ES-I3 (cell line): ENCODE measurements around the gene SLC48A1.

Source experiments
- H3K36me3 ChIP-seq: 2 replicates; pipeline ENCODE4 v1.6.1; 2013; ENCODE audit warnings: mild to moderate bottlenecking, low read length, control low read depth, moderate library complexity; ENCODE audit not compliant: insufficient read depth
- H3K4me1 ChIP-seq: 2 replicates; pipeline ENCODE4 v1.6.1; 2013; ENCODE audit warnings: mild to moderate bottlenecking, control low read depth, low read length; ENCODE audit not compliant: insufficient read depth
- H3K9ac ChIP-seq: 2 replicates; pipeline ENCODE4 v1.6.1; 2013; ENCODE audit warnings: low read depth, mild to moderate bottlenecking, low read length, moderate library complexity
- H3K9me3 ChIP-seq: 2 replicates; pipeline ENCODE4 v1.6.1; 2013; ENCODE audit warnings: mild to moderate bottlenecking, low read length, moderate library complexity; ENCODE audit not compliant: control insufficient read depth, insufficient read depth

The SLC48A1 gene

GRCh38 chr12:47748507-47748828 is 24.6 kb upstream of the SLC48A1 start:
- H3K36me3 ChIP-seq, result 0 out of 2 replicates have a peak, but pooled peaks cover 3% of the 10 kb centered on the region
- peaks cover 16% of the 10 kb centered on the region for H3K4me1 ChIP-seq
- no peaks in the 10 kb centered on the region for H3K9me3 ChIP-seq
- no peak overlapping the region for H3K9ac ChIP-seq

- Histone ChIP-seq H3K9ac (no peak overlapping the region), H3K36me3 (0 out of 2 replicates have a peak, but pooled peaks cover 3% of the 10 kb centered on the region), H3K9me3 (no peaks in the 10 kb centered on the region), H3K4me1 (peaks cover 20% of the 10 kb centered on the region)
Measured at GRCh38 chr12:47748899-47749298, 24.1 kb upstream of the SLC48A1 start.

GRCh38 chr12:47750229-47750798 is 22.7 kb upstream of the SLC48A1 start:
- Histone ChIP-seq H3K9ac (no peak overlapping the region), H3K36me3 (0 out of 2 replicates have a peak, but pooled peaks cover 3% of the 10 kb centered on the region), H3K9me3 (no peaks in the 10 kb centered on the region), H3K4me1 (peaks cover 25% of the 10 kb centered on the region)

- H3K9ac ChIP-seq, result no peak overlapping the region
- 0 out of 2 replicates have a peak, but pooled peaks cover 3% of the 10 kb centered on the region for H3K36me3 ChIP-seq
- H3K9me3 ChIP-seq, result no peaks in the 10 kb centered on the region
- peaks cover 27% of the 10 kb centered on the region for H3K4me1 ChIP-seq
Measured at GRCh38 chr12:47750916-47751470, 22.0 kb upstream of the SLC48A1 start.

- H3K4me1 ChIP-seq, result peaks cover 31% of the 10 kb centered on the region
- H3K9me3 ChIP-seq, result no peaks in the 10 kb centered on the region
- H3K9ac ChIP-seq, result no peak overlapping the region
- H3K36me3 ChIP-seq, result 0 out of 2 replicates have a peak, but pooled peaks cover 3% of the 10 kb centered on the region
Measured at GRCh38 chr12:47751561-47751960, 21.5 kb upstream of the SLC48A1 start.

GRCh38 chr12:47752121-47752520 is 20.9 kb upstream of the SLC48A1 start:
- Histone ChIP-seq H3K9me3 (no peaks in the 10 kb centered on the region), H3K9ac (no peak overlapping the region), H3K36me3 (0 out of 2 replicates have a peak, but pooled peaks cover 3% of the 10 kb centered on the region), H3K4me1 (peaks cover 31% of the 10 kb centered on the region)

- 0 out of 2 replicates have a peak, but pooled peaks cover 3% of the 10 kb centered on the region for H3K36me3 ChIP-seq
- H3K9me3 ChIP-seq, result no peaks in the 10 kb centered on the region
- H3K9ac ChIP-seq, result no peak overlapping the region
- H3K4me1 ChIP-seq, result peaks cover 31% of the 10 kb centered on the region
Measured at GRCh38 chr12:47752552-47752951, 20.5 kb upstream of the SLC48A1 start.

- Histone ChIP-seq H3K9ac (peak overlapping the region; percentile 5; the same call in 1 of the 2 replicates), H3K4me1 (peaks cover 31% of the 10 kb centered on the region), H3K9me3 (no peaks in the 10 kb centered on the region), H3K36me3 (0 out of 2 replicates have a peak, but pooled peaks cover 3% of the 10 kb centered on the region)
Measured at GRCh38 chr12:47753021-47754001, 19.7 kb upstream of the SLC48A1 start.

- 0 out of 2 replicates have a peak, but pooled peaks cover 3% of the 10 kb centered on the region for H3K36me3 ChIP-seq
- H3K9ac ChIP-seq, result peak overlapping the region; percentile 5; the same call in 1 of the 2 replicates
- peaks cover 31% of the 10 kb centered on the region for H3K4me1 ChIP-seq
- no peaks in the 10 kb centered on the region for H3K9me3 ChIP-seq
Measured at GRCh38 chr12:47754126-47754525, 18.9 kb upstream of the SLC48A1 start.

- no peak overlapping the region for H3K9ac ChIP-seq
- H3K9me3 ChIP-seq, result no peaks in the 10 kb centered on the region
- H3K36me3 ChIP-seq, result no peaks in the 10 kb centered on the region
- H3K4me1 ChIP-seq, result peaks cover 35% of the 10 kb centered on the region
Measured at GRCh38 chr12:47754881-47755280, 18.2 kb upstream of the SLC48A1 start.

- Histone ChIP-seq H3K9me3 (no peaks in the 10 kb centered on the region), H3K4me1 (peaks cover 35% of the 10 kb centered on the region), H3K36me3 (no peaks in the 10 kb centered on the region), H3K9ac (no peak overlapping the region)
Measured at GRCh38 chr12:47755655-47756562, 17.1 kb upstream of the SLC48A1 start.

- peaks cover 33% of the 10 kb centered on the region for H3K4me1 ChIP-seq
- H3K9me3 ChIP-seq, result no peaks in the 10 kb centered on the region
- no peaks in the 10 kb centered on the region for H3K36me3 ChIP-seq
- peak overlapping the region; percentile 74; the same call in 1 of the 2 replicates for H3K9ac ChIP-seq
Measured at GRCh38 chr12:47757364-47757839, 15.6 kb upstream of the SLC48A1 start.

GRCh38 chr12:47757840-47758583 is 15.0 kb upstream of the SLC48A1 start:
- H3K36me3 ChIP-seq, result no peaks in the 10 kb centered on the region
- H3K9me3 ChIP-seq, result no peaks in the 10 kb centered on the region
- H3K9ac ChIP-seq, result peak overlapping the region; percentile 74
- peaks cover 27% of the 10 kb centered on the region for H3K4me1 ChIP-seq
